Urothelium cell line (cell line): ENCODE data around the gene SLC9A5.

Experiments used
- DNase-seq: peaks from one replicate; pipeline ENCODE4 v3.0.0; 2011; ENCODE audit warnings: low spot score, mixed read lengths
- FAIRE-seq: peaks from 2 replicates; lab custom pipeline; 2011; peaks lifted over from hg19 to GRCh38; lab: Jason Lieb, UNC

SLC9A5 gene

GRCh38 chr16:67238278-67238575 lies 10.6 kb upstream of the SLC9A5 start:
- no peak for FAIRE-seq
- no peak for DNase-seq

GRCh38 chr16:67238806-67239470 lies 9.8 kb upstream of the SLC9A5 start:
- no peak for FAIRE-seq
- no peak for DNase-seq

DNA sequence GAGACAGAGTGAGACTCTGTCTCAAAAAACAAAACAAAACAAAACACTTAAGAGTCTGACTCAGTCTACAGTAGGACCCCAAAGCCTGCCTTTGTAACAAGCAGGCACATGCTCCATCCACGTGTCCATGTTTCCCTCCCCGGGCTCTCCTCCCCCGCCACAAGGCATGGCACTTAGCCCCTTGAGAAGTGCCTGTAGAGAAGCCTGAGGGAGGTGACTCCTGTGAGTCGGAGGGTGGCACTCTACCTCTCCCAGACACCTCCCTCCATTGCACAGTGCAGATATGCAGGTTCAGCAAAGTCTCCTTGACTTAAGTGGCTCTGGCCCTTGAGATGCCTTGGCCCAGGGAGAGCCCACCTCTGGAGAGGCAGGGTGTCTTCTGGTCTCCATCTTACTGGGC lies 8.3 kb upstream of the SLC9A5 start:
- FAIRE-seq: no peak
- no peak for DNase-seq

GRCh38 chr16:67241008-67241900 lies 7.5 kb upstream of the SLC9A5 start:
- DNase-seq: peak; percentile 72
- FAIRE-seq: no peak

- FAIRE-seq (no peak), DNase-seq (no peak)
Measured at GRCh38 chr16:67242138-67242730, 6.5 kb upstream of the SLC9A5 start.

- DNase-seq (no peak), FAIRE-seq (no peak)
Measured at GRCh38 chr16:67243481-67243880, 5.3 kb upstream of the SLC9A5 start.

DNA sequence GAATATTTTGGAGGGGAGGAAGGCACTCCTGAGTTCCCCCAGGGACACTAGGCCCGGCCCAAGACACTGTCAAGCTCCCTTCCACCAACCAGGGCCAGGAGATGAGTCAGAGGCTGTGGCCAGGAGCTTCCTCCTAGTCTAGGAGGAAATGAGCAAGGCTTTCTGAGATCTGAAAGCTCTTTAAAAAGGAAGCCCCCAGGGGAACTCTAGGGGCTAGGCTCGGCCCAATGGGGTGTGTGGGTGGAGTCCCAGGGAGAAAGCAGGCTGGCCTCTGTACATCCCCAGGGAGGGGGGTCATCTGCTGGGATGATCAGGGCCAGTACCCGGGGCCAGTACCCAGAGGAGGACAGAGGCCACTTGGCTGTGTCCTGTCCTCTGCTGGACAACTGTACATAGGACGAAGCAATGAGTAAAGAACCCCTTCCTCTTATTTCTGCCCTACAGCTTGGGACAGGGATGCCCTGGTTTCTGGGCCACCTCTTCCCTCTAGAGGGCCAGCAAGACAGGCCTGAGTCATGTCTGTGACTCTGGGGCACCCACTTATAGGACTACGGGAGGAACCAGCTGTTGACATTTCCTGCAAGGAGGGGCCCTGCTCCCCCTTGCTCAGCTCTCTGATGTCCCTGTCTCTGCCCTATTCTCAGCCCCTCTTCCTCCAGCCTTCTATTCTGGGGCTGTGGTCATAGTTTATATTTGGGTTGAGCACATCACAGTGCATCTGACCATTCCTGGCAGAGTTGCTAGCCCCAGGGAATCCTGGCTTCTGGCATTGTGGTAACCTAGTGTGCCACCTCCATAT lies 4.2 kb upstream of the SLC9A5 start:
- peak; percentile 64 for DNase-seq
- FAIRE-seq: no peak

DNA sequence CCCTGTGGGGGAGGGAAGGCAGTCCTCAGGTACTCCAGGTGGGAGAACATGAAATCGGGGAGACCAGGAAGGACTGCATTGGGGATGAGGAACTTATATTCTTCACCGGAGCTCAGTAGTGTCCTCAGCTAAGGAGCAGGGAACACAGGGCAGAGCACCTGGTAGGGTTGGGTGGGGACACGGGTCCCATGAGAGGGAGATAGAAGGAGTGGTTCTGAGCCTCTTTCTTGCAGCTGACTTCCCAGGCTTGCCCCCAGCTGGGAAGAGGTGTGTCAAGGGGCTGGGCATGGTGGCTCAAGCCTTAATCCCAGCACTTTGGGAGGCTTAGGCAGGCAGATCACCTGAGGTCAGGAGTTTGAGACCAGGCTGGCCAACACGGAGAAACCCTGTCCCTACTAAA lies 3.6 kb upstream of the SLC9A5 start:
- FAIRE-seq (no peak), DNase-seq (no peak)

GRCh38 chr16:67245674-67246080 lies 3.1 kb upstream of the SLC9A5 start:
- FAIRE-seq: no peak
- no peak for DNase-seq

DNA sequence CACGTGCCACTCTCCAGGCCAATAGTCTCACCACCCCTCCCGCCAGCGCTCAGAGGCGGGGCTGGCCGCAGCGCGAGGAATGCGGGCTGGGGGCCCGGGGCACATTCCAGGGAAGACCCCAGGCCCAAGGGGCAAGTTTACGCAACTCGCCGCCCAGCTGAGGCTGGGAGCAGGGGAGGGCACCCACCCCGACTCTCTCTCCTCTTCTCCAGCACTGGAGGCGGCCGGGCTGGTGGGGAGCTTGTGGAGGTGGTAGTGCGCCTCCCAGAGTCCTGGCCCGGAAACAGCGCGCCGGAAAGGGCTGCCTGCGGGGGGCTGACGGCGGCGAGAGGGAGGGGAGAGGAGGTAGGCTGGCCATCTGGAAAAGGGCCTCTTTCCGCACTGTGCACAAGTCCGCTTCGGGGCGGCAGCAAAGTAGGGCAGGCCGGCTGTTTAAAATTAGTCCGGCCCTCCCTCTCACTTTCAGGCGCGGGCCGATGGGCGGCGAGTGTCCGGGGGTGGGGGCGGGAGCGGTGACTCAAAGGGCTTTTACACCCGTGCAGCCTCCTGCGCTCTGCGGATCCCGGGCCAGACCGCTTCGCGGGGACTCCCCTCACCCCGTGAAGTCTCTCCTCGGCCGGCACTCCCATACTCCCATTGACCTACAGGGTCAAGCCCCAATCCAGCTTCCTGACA lies 2.6 kb upstream of the SLC9A5 start:
- FAIRE-seq (no peak), DNase-seq (peak; percentile 73)

GRCh38 chr16:67246756-67247191 lies 2.0 kb upstream of the SLC9A5 start:
- FAIRE-seq (no peak), DNase-seq (peak; percentile 44)

- DNase-seq: peak; percentile 97
- no peak for FAIRE-seq
Measured at GRCh38 chr16:67247192-67248072, 1.3 kb upstream of the SLC9A5 start, which contains the start of gene FHOD1. TSS of gene FHOD1 (minus strand) at chr16:67247481. CDS start at chr16:67247410, 71 bp downstream.

- DNase-seq (no peak), FAIRE-seq (no peak)
Measured at GRCh38 chr16:67248073-67248400, 742 bp upstream of the SLC9A5 start.

DNA sequence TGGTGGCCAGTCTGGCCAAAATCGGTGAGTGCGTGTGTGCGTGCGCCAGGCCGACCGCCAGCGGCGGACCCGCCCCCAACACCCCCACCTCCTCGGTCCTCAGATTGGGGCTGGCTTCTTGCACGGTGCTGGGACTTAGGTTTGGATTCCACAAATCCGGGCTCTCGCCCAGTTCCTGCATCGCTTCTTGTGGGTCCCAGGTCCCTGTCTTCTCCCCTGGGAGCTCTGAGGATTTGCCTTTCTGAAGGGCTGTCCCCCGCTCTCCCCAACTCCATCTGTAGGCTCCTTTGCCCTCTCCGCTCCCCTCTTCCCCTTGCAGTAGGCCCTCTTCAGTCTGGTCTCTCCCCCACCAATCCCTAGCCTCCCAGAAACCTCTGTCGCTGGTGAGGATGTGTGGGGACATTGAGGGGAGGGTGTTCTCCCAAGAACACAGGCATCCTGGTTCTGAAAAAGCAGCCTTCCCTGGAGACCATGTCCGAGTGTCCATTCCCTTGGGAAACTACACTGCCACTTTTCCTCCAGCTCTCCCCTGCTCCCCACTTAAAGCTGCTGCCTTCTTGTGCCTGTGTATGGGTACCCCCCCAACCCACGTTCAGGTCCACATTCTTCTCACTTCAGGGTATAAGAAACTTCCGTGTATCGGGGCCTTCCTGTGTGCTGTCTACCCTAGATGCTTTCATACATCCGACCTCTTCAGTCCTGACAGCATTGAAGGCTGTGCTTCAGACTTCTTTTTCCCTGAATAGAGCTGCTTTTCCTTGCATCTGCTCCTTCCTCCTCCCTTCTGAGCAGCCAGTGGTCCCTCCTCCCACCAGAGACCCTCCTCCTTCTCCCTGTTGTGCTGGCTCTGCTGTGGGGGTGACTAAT lies 632 bp downstream of the SLC9A5 start:
- no peak for FAIRE-seq
- DNase-seq: no peak

GRCh38 chr16:67250045-67250327 lies 1.2 kb downstream of the SLC9A5 start:
- FAIRE-seq (no peak), DNase-seq (no peak)

DNA sequence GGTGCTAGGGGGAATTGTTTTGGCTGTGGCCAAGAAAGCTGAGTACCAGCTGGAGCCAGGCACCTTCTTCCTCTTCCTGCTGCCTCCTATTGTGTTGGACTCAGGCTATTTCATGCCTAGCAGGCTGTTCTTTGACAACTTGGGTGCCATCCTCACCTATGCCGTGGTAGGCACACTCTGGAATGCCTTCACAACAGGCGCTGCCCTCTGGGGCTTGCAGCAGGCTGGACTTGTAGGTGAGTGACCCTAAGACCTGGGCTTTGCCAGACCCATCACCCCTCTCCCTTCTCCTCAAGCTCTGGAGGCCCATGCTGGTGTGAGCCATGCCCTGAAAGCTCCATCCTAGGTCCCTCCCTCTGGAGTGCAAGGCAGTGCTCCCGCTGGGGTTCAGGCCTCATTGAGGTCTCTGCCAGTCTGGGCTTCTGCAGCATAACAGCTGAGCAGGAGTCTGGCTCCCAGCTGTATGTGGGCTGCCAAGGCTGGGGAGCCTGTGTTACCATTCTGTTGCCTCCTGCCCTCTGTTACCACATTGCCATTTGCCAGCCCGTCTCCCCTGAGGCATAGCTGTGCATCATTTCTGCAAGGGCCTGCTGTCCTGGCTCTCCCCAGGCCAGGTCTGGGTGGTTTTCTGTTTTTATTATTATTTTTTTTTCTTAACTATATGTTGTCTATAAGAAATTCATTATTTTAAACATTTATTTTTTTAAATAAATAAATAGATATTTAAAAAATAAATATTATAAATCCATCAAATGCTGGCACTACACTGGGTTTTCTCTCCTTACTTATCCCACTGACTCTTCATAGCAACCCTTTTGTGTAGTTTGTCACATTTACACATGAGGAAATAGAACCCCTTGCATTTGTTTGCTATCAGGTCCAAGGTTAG lies 4.1 kb downstream of the SLC9A5 start:
- FAIRE-seq (no peak), DNase-seq (no peak)

DNA sequence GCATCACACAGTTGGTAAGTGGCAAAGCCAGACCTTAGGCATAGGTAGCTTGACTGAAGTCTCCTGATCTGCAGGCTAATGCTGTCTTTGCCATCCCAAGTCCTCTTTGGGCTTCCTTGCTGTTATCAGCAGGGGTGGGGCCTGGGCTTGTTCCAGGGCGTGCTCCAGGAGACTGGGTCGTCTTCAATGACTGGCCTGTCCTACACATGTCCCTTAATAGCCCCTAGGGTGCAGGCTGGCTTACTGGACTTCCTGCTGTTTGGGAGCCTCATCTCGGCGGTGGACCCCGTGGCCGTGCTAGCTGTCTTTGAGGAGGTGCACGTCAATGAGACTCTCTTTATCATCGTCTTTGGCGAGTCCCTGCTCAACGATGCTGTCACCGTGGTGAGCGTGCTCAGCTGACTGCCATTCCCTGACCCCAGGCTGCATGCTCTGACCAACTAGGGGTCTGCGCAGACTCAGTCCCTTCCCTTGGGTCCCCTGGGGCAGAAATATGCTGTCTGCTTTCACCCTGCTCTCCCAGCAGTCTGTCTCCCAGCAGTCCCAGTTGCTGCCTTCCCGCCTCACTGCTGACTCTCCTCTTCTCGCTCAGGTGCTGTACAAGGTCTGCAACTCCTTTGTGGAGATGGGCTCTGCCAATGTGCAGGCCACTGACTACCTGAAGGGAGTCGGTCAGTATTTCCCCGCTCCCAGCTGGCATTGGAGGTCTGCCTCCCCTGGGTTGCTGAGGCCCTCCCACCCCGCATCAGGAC lies 6.2 kb downstream of the SLC9A5 start:
- no peak for FAIRE-seq
- DNase-seq: no peak
